Effector memory CD8-positive, alpha-beta T cell (primary cell): ENCODE measurements around the gene RPUSD3.
"Not testable (repeated sequence)": the region's sequence is repeated elsewhere in the genome, so short reads cannot be mapped to it uniquely, and the experiment has no call there.

Experiments used
- ATAC-seq: fragments of 150-1000 bp; cut with Tn5 transposase; replicated peaks from 2 replicates; pipeline ENCODE4 v1.10.0; 2021; ENCODE audit warnings: mild to moderate bottlenecking, moderate library complexity
- DNase-seq, 3 experiments: peaks; one replicate each; pipeline ENCODE4 v3.0.0; 2021
- H3K27ac Mint-ChIP-seq, 2 donors: one replicate each; pipeline ENCODE4 v1.8.0; 2022; ENCODE audit warnings: mild to moderate bottlenecking in 2 of 2, mixed read lengths in 2 of 2, moderate library complexity in 2 of 2
- H3K27me3 Mint-ChIP-seq, 2 donors: one replicate each; pipeline ENCODE4 v1.8.0; 2022; ENCODE audit warnings: mixed read lengths in 2 of 2
- H3K36me3 Mint-ChIP-seq: one replicate; pipeline ENCODE4 v1.8.0; 2022; ENCODE audit warnings: mild to moderate bottlenecking, moderate library complexity, mixed read lengths; ENCODE audit not compliant: insufficient read depth
- H3K4me1 Mint-ChIP-seq, 2 donors: one replicate each; pipeline ENCODE4 v1.8.0; 2022; ENCODE audit warnings: low read depth in 2 of 2, mixed read lengths in 2 of 2
- H3K4me3 Mint-ChIP-seq, 2 donors: one replicate each; pipeline ENCODE4 v1.8.0; 2022; ENCODE audit warnings: mild to moderate bottlenecking in 2 of 2, mixed read lengths in 2 of 2, moderate library complexity in 2 of 2
- H3K9me3 Mint-ChIP-seq, 2 donors: one replicate each; pipeline ENCODE4 v1.8.0; 2022; ENCODE audit warnings: mixed read lengths in 2 of 2

The RPUSD3 gene

GRCh38 chr3:9876991-9877390 lies 33.2 kb upstream of the RPUSD3 start:
- H3K27ac Mint-ChIP-seq: no peak overlapping the region

DNA sequence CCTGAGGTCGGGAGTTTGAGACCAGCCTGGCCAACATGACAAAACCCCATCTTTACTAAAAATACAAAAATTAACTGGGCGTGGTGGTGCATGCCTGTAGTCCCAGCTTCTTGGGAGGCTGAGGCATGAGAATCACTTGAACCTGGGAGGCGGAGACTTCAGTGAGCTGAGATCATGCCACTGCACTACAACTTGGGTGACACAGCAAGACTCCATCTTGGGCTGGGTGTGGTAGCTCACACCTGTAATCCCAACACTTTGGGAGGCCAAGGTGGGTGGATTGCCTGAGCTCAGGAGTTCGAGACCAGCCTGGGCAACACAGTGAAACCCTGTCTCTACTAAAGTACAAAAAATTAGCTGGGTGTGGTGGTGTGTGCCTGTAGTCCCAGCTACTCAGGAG lies 32.4 kb upstream of the RPUSD3 start:
- not testable (repeated sequence) for ATAC-seq, H3K27ac Mint-ChIP-seq, H3K9me3 Mint-ChIP-seq, DNase-seq, H3K36me3 Mint-ChIP-seq, H3K4me1 Mint-ChIP-seq, H3K4me3 Mint-ChIP-seq
- peaks cover 0 to 23% of the 10 kb centered on the region in 2 donors for H3K27me3 Mint-ChIP-seq

More at GRCh38 chr3:9876991-9877390, 33.2 kb upstream of the RPUSD3 start:
- Mint-ChIP-seq H3K27me3 (peaks cover 0 to 23% of the 10 kb centered on the region in 2 donors), H3K4me1 (no peaks in the 10 kb centered on the region), H3K4me3 (no peak overlapping the region), H3K9me3 (no peaks in the 10 kb centered on the region), H3K36me3 (peaks cover 3% of the 10 kb centered on the region)
- ATAC-seq (no peak), DNase-seq (no peak)

DNA sequence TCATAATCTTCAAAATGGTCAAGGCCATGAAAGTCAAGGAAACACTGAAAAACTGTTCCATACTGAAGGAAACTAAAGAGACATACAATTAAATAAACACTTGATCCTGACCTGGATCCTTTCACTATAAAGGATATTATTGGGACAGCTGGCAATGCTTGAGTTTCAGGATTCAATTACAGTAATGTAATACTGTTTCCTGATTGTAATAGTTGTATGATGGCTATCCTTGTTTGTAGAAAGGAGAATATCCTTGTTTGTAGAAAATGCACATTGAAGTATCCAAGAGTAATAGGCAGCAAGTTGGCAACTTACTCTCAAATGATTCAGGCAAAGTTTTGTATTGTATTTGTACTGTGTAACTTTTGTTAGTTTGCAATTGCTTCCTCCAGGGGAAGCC lies 31.6 kb upstream of the RPUSD3 start:
- Mint-ChIP-seq H3K36me3 (no peaks in the 10 kb centered on the region), H3K4me3 (no peak overlapping the region), H3K4me1 (no peaks in the 10 kb centered on the region), H3K27ac (peak overlapping the region in 1 of 2 donors; percentile 41), H3K27me3 (peaks cover 0 to 23% of the 10 kb centered on the region in 2 donors), H3K9me3 (no peaks in the 10 kb centered on the region)
- DNase-seq (no peak), ATAC-seq (no peak)

DNA sequence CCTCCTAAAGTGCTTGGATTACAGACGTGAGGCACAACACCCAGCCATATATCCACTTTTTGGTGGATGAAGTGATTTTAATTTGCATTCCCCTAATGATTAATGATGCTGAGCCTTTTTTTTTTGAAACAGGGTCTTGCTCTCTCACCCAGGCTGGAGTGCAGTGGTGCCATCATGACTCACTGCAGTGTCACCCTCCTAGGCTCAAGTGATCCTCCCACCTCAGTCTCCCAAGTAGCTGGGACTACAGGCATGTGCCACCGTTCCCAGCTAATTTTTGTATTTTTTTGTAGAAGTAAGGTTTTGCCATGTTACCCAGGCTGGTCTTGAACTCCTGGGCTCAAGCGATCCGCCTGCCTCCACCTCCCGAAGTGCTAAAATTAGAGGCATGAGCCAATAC lies 28.3 kb upstream of the RPUSD3 start:
- not testable (repeated sequence) for H3K27ac Mint-ChIP-seq, ATAC-seq, DNase-seq, H3K4me1 Mint-ChIP-seq, H3K27me3 Mint-ChIP-seq, H3K9me3 Mint-ChIP-seq, H3K36me3 Mint-ChIP-seq, H3K4me3 Mint-ChIP-seq

DNA sequence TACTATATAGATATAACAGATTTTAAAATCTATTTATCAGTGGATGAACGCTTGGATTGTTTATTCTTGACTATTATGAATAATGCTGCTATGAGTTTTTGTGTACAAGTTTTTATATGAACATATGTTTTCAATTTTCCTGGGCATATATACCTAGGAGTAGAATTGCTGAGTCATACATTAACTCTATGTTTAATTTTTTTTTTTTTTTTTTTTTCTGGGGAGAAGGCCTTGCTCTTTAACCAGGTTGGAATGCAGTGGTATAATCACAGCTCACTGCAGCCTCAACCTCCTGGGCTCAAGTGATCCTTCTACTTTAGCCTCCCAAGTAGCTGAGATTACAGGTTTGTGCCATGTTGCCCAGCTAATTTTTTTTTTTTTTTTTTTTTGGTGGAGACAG lies 27.2 kb upstream of the RPUSD3 start:
- Mint-ChIP-seq H3K4me3 (no peak overlapping the region), H3K27ac (no peak overlapping the region), H3K36me3 (no peaks in the 10 kb centered on the region), H3K27me3 (peaks cover 0 to 7% of the 10 kb centered on the region in 2 donors), H3K9me3 (no peaks in the 10 kb centered on the region), H3K4me1 (no peaks in the 10 kb centered on the region)
- DNase-seq: no peak
- no peak for ATAC-seq

GRCh38 chr3:9869955-9870354 lies 26.1 kb upstream of the RPUSD3 start:
- no peak overlapping the region for H3K4me3 Mint-ChIP-seq
- no peak overlapping the region for H3K27ac Mint-ChIP-seq
- H3K27me3 Mint-ChIP-seq: no peaks in the 10 kb centered on the region
- no peaks in the 10 kb centered on the region for H3K9me3 Mint-ChIP-seq
- no peak for DNase-seq
- H3K36me3 Mint-ChIP-seq: no peaks in the 10 kb centered on the region
- no peaks in the 10 kb centered on the region for H3K4me1 Mint-ChIP-seq
- ATAC-seq: no peak

DNA sequence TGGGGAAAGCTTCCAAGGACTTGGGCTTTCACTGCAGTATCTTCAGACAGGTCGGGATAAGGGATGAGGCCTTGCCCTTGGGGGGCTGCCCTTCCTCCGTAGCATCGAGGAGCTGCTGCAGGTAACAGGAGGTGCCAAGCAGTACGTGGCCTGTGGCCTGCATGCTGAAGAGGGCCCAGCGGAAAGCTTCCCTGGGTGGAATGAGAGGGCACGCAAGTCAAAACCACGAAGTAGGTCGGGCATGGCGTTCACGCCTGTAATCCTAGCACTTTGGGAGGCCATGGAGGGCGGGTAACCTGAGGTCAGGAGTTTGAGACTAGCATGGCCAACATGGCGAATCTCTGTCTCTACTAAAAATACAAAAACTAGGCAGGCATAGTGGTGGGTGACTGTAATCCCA lies 23.3 kb upstream of the RPUSD3 start:
- Mint-ChIP-seq H3K27me3 (peaks cover 3 to 4% of the 10 kb centered on the region in 2 donors), H3K27ac (no peak overlapping the region), H3K9me3 (no peaks in the 10 kb centered on the region), H3K4me1 (peaks cover 3% of the 10 kb centered on the region in 2 donors), H3K36me3 (no peaks in the 10 kb centered on the region), H3K4me3 (no peak overlapping the region)
- no peak for DNase-seq
- no peak for ATAC-seq

DNA sequence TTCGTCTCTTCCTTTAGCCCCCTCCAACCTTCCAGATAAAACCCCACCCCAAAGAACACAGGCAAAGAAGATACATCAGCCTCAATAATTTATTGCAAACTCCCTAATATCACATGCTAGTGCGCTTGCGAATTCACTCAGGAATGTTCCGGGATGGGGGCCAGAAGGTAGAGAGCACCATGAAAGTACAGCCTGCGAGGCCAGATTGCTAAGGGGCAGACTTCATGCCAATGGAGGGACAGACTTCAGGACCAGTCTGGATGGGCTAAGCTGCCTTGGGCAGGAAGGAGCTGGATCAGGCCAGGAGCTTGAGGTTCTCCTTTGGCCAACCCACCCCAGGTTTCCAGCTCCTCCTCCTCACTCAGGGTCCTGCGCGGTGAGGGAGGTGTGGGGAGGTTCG lies 22.8 kb upstream of the RPUSD3 start:
- no peak for DNase-seq

DNA sequence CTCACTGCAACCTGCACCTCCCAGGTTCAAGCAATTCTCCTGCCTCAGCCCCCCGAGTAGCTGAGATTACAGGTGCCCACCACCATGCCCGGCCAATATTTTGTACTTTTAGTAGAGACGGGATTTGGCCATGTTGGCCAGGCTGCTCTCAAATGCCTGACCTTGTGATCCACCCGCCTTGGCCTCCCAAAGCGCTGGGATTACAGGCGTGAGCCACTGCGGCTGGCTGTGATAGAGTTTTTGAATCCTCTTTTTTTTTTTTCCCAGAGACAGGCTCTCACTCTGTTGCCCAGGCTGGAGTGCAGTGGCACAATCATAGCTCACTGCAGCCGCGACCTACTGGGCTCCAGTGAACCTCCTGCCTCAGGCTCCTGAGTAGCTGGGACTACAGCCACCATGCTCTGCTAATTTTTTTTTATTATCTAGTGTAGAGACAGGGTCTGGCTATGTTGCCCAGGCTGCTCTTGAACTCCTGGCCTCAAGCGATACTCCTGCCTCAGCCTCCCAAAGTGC lies 21.4 kb upstream of the RPUSD3 start:
- not testable (repeated sequence) for H3K4me1 Mint-ChIP-seq, DNase-seq, ATAC-seq, H3K4me3 Mint-ChIP-seq, H3K27ac Mint-ChIP-seq, H3K36me3 Mint-ChIP-seq, H3K9me3 Mint-ChIP-seq
- H3K27me3 Mint-ChIP-seq: peaks cover 9 to 11% of the 10 kb centered on the region in 2 donors

More for the DNA sequence above, 22.8 kb upstream of the RPUSD3 start:
- H3K9me3 Mint-ChIP-seq: no peaks in the 10 kb centered on the region
- no peak for ATAC-seq
- no peaks in the 10 kb centered on the region for H3K36me3 Mint-ChIP-seq
- H3K27me3 Mint-ChIP-seq: peaks cover 8 to 9% of the 10 kb centered on the region in 2 donors
- H3K27ac Mint-ChIP-seq: no peak overlapping the region
- H3K4me1 Mint-ChIP-seq: peaks cover 6 to 8% of the 10 kb centered on the region in 2 donors
- H3K4me3 Mint-ChIP-seq: no peak overlapping the region

GRCh38 chr3:9864200-9864927 lies 20.6 kb upstream of the RPUSD3 start:
- H3K9me3 Mint-ChIP-seq: no peaks in the 10 kb centered on the region
- H3K4me3 Mint-ChIP-seq: no peak overlapping the region
- H3K27me3 Mint-ChIP-seq: peaks cover 9 to 11% of the 10 kb centered on the region in 2 donors
- DNase-seq (no peak), ATAC-seq (no peak)
- no peak overlapping the region for H3K27ac Mint-ChIP-seq
- H3K36me3 Mint-ChIP-seq: no peaks in the 10 kb centered on the region
- H3K4me1 Mint-ChIP-seq: peaks cover 6 to 8% of the 10 kb centered on the region in 2 donors

DNA sequence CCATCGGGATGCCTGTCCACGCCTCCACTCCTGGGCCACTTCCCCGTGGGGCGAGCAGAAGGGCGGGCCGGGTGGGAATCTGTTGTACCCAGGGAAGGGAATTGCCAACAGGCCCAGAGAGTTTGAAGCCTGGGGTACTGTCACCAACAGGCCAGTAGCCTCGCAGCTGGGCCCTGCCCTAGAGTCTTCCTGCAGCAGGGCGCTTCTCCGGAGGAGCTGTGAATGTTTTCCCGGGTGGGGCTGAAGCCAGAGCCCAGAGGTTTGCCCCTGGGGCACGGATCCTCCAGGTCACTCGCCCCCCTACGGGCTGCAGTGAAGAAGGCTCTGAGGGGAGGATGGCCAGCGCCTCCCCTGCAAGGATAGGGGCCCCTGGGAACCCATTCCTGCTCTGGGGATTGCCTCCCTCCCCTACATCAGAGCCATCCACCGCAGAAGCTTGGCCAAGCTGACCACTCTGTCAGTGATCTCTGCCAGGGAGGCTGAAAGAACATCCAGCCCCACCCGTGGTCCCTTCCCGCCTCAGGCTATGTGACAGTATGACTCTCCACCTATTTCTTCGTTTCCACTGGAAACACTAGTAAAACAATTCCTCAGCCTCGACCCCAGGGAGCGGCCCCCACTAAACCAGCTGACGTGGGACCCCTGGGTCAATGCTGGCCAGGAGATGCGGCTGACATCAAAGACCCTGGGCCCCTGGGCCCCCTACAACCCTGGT lies 19.4 kb upstream of the RPUSD3 start:
- Mint-ChIP-seq H3K4me1 (peaks cover 6 to 8% of the 10 kb centered on the region in 2 donors), H3K27ac (no peak overlapping the region), H3K27me3 (peaks cover 9 to 11% of the 10 kb centered on the region in 2 donors), H3K4me3 (no peak overlapping the region), H3K36me3 (no peaks in the 10 kb centered on the region), H3K9me3 (no peaks in the 10 kb centered on the region)
- DNase-seq (no peak), ATAC-seq (no peak)

DNA sequence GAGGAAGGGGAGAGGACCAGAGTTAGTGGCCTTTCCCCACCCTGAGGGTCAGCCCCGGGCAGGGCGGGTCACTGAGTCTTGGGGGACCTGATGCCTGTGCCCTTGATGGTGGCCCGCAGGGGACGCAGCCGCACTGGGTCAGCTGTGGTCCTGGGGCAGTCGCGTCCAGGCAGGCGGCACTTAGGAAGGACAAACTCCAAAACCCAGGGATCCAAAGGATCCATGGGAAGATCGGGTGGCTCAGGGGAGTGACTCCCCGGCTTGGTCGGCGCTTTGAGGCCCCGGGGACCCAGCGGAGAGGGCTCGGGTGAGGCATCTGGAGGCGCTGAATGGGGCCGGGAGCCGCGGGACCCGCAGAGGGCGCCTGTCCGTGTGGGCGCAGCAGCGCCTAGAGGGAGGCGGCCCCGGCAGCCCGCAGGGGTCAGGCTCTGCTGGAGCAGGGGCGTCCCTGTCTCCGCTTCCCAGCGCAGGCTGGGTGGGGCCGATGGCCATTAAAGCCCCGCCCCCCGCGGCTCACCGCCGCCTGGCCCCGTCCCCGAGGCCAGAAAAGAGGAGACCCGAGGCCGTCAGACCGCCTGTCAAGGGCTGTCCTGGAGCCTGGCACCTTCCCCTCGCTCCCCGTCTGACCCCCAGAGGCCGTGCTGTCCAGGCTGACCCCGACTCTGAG lies 18.7 kb upstream of the RPUSD3 start:
- Mint-ChIP-seq H3K4me3 (peak overlapping the region; percentile 18 to 19), H3K4me1 (peaks cover 6 to 8% of the 10 kb centered on the region in 2 donors), H3K27me3 (peaks cover 9 to 11% of the 10 kb centered on the region in 2 donors), H3K36me3 (no peaks in the 10 kb centered on the region), H3K9me3 (no peaks in the 10 kb centered on the region), H3K27ac (no peak overlapping the region)
- peak; percentile 83 for ATAC-seq
- peak in 1 of 3 experiments; percentile 24 for DNase-seq

- H3K27me3 Mint-ChIP-seq: peaks cover 9 to 11% of the 10 kb centered on the region in 2 donors
- no peak for ATAC-seq
- peak overlapping the region in 1 of 2 donors; percentile 63 for H3K27ac Mint-ChIP-seq
These were observed 17.9 kb upstream of the RPUSD3 start for GRCh38 chr3:9861626-9862130.

More at GRCh38 chr3:9861626-9862130, 17.9 kb upstream of the RPUSD3 start:
- Mint-ChIP-seq H3K4me1 (peaks cover 6 to 8% of the 10 kb centered on the region in 2 donors), H3K36me3 (no peaks in the 10 kb centered on the region), H3K4me3 (no peak overlapping the region), H3K9me3 (no peaks in the 10 kb centered on the region)
- no peak for DNase-seq
